Medulla oblongata (tissue), 1 donor: ENCODE data around the gene LRRC75A.
"Not testable (repeated sequence)": the region's sequence is repeated elsewhere in the genome, so short reads cannot be mapped to it uniquely, and the experiment has no call there.

Experiments used
- DNase-seq: peaks from one replicate; pipeline ENCODE4 v3.0.0-alpha.2; 2015; ENCODE audit errors: extremely low spot score

Gene LRRC75A

DNA sequence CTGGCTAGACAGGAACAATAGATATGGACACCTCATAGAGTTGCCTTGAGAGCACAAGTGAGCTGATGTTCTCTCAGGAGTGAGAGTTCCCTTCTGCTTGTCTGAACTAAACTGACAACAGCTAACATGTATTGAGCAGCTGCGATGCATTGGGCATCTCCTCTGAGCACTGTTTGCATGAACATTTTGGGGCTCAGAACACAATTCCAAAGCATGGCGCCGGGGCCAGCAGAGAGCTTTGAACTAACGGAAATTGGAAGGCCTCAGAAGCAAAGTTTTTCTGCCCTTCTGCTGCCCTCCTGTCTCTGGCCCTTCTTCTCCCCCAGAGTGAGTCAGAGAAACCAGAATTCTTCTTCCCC, 38.5 kb downstream of the LRRC75A start:
- DNase-seq: no peak

GRCh38 chr17:16452268-16452667, 39.7 kb downstream of the LRRC75A start:
- DNase-seq: not testable (repeated sequence)

DNA sequence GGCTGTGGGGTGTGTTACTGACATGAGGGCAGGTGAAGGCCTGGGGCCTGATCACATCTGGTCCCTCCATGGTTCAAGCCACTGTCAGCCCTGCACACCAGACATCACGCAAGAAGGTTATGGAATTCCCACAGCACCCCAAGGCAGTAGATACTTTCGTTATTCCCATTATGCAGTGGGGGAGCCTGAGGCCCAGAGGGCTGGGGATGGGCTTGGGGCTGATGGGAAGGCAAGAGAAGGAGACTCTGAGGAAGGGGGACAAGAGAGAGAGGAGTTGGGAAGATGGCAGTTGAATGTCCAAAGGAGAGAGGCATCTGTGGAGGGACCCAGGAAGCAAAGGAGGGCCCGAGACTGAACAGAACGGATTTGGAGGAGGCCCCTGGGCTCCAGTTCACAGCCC, 42.0 kb downstream of the LRRC75A start:
- DNase-seq: no peak

DNA sequence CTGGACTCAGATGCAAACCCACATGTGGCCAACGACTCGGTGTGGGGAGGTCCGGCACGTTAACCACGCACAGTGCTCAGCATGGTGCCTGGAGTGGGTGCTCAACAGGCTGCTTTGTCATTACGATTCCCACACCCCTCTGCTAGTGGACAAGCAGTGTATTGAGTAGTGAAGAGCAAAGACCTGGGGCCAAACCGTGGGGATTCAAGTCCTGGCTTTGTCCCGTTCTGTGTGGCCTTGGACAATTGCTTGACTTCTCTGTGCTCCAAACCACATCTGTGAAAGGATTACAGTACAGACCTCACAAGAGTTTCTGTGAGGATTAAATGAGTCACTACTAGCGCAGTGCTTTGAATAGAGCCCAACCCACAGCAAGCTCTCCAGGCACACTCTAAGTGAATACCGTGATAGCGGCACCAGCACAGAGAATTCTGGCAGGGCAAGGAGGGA, 42.8 kb downstream of the LRRC75A start:
- DNase-seq: no peak

DNA sequence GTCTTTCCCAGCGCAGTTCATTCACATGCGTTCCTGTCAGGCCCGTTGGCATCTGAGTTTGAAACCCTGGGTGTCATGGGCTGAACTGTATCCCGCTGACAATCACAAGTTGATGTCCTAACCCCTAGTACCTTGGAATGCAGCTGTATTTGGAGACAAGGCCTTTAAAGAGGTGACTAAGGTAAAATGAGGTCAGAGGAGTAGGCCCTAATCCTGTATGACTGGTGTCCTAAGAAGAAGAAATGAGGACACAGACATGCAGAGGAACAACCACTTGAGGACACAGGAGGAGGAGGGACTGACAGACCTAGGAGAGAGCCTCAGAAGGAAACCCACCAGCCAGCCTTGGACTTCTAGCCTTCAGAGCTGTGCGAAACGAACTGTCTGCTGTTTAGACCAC, 43.5 kb downstream of the LRRC75A start:
- no peak for DNase-seq

DNA sequence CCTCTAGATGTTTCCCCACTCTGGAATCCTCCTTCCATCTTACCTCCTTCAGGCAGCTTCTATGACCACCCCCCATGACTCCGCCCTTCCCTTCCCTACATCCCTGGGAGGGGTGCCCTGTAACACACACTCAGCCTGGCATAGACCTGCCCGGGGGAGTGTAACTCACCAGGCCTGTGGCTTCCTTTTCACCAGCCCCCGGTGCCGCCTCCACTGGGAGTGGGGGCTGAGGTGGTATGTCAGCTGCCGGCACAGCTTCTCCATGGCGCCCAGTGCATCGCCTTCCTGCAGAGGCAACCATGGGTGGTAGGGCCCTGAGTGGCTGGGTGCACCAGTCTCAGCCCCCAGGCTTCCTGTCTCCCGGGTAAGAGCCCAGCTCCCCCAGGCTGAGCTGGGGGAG, 44.3 kb downstream of the LRRC75A start:
- no peak for DNase-seq

- DNase-seq: no peak
Observed at GRCh38 chr17:16446338-16446983, 45.5 kb downstream of the LRRC75A start.

- no peak for DNase-seq
Observed at GRCh38 chr17:16444258-16444886, 47.6 kb downstream of the LRRC75A start.

DNA sequence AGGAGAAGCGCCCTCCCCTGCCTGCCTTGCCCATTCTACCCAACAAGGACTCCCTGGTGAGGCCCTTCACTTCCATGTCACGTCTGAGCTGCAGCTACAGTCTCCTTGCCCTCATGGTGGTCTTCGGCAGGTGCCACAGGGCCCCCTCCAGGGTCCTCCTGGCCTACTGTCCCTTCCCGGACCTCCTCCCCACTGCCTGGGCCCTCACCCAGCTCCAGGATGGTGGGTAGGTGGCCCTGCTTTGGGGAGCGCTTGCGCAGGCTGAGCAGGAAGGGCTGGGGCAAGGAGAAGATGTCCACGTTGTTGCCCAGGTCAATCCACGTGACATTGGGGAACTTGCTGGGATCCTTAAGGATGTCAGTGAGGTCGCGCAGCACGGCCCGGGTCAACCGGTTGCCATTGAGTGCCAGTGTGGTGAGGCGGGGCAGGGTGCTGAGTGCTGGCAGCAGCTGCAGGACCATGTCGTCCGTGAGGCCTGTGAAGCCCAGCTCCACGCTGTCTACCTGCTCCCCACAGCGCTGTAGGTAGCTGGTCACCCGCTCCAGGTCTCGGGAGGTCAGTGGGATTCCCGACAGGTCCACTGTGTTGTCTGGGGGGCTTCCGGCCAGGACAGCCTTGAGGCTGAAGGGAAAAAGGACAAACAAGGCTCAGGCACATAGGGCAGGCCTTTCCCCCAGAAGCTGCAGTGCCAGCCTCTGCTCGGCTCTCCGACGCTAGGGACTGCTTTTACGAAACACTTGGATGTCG, 48.3 kb downstream of the LRRC75A start:
- DNase-seq: no peak

- DNase-seq: no peak
Observed at GRCh38 chr17:16442594-16443510, 49.1 kb downstream of the LRRC75A start.

- DNase-seq: no peak
Observed at GRCh38 chr17:16442141-16442540, 49.9 kb downstream of the LRRC75A start.

DNA sequence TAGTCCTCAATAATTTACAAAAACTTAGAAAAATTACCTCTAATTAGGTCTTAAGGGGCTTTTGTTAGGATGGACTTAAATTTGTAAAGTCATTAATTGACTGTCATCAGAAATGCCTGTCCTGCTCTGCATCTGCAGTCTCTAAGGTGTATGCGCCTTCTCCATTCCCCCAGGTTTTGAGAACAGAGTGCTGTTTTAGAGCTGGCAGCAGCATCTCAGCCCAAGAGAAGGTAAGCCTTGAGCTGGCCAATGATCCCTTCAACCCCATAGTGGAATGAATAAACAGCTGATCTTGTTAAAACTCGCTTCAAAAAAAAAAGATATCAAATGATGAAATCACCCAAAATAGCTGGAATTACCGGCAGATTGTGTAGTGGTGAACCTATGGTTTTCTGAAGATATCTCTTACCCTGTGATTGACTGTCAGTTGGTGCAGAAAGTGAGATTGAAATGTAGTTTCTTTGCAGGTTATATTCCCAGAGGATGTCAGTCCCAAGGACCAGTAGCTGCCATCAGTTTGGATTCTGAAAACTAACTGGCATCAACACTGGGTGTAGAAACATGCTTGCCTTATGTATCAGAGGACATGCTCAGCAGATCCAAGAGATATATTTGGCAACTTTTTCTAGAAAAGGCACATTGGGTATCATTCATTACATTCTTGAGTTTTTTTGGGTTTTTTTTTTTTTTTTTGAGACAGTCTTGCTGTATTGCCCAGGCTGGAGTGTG, 50.9 kb downstream of the LRRC75A start:
- no peak for DNase-seq

GRCh38 chr17:16440354-16440753, 51.6 kb downstream of the LRRC75A start:
- DNase-seq: not testable (repeated sequence)

DNA sequence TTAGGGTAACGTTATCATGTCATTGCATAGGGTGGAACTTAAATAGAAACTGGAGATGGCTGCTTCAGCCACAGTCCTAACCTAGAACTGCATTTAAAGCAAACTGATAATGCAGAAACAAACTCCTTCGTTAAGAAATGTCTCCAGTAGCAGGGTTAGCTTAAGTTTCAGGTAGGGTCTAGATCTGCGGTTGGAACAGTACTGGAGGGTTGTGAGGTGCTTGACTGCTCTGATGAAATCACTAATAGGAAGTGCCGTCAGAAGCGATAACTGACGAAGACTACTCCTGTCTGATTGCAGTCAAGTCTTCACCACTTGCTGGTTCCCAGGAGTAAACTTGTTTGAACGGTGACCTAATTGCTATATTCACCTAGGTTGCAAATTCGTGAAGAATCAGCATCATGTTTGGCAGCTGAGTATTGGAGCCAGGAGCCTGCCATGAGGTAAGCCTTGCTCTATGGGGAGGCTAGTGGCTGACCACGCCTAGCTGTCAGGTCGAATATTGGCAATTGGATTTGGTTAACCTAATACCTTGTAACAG, 52.1 kb downstream of the LRRC75A start:
- no peak for DNase-seq

DNA sequence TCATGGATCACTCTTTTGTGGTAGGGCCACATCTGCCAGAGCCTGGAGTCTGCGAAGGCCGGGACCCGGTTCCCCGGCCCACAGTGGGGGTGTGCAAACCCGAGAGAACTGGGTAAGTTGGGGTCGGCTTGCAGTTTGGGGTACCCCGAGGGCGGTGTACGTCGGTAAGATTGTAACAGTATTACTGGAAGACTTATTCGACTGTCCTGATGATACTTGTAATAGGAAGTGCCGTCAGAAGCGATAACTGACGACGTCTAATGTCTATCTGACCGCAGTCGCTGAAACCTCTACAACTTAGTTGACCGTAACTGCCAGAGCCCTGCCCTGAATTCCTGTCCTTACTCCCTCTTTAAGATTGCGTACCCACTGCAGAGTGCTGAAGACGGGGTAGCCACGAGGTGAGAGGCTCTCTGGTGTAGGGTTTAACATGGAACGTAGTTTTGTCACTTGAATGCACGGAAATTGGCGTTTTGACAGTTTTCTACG, 52.6 kb downstream of the LRRC75A start:
- DNase-seq: no peak

DNA sequence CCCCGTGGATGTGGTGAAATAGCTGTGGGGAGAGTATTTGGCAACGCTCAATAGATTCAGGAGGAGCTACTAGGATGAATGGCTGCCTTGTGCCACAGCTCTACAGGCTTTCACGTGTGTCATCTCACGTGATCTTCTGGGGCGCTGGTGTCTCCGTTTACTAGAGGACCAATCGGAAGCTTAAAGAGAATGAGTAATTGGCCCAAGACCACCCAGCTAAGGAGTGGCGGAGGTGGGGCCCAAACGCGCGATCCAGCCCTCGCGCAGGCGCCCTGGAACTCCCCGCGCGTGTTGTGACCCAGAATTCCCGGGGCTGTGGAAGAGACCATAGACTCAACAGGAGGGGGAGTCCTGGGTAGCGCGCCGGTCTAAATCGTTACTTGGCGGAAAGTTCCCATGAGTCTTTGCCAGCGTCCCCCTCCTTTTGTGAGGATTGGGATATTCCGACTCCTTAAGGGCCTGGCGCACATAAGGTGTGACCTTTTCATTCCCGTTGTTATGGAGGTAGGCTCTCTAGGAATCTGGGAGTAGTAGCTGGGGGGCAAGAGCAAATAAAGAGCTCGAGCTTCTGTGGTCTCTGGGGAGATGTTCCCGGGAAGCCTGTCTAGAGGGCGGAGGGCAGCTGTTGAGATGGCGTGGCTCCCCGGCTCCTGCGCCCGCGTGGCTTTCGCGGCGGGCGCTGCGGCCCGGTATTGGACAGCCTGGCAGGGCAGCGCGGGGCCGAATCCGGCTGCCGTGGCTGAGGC, 53.3 kb downstream of the LRRC75A start:
- DNase-seq: peak; percentile 100

- no peak for DNase-seq
Observed at GRCh38 chr17:16438173-16438556, 53.8 kb downstream of the LRRC75A start.

DNA sequence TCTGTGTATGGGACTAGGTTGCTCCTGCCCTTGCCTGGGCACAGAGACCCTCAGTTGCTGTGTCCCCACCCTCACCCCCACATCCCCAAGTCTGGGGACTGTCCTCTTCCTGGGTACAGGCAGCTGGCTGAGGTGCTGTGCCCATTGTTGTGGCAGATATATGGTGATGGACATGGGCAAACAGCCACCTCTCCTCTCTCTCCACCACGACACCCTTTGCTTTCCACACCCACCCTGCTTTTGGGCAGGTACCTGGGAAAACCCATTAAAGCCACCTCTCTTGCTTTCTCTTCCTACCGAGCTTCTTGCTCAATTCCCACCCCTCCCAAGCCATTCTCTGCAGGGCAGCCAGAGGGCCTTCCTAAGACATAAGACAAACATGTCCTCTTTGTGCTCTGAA, 54.9 kb downstream of the LRRC75A start:
- no peak for DNase-seq

DNA sequence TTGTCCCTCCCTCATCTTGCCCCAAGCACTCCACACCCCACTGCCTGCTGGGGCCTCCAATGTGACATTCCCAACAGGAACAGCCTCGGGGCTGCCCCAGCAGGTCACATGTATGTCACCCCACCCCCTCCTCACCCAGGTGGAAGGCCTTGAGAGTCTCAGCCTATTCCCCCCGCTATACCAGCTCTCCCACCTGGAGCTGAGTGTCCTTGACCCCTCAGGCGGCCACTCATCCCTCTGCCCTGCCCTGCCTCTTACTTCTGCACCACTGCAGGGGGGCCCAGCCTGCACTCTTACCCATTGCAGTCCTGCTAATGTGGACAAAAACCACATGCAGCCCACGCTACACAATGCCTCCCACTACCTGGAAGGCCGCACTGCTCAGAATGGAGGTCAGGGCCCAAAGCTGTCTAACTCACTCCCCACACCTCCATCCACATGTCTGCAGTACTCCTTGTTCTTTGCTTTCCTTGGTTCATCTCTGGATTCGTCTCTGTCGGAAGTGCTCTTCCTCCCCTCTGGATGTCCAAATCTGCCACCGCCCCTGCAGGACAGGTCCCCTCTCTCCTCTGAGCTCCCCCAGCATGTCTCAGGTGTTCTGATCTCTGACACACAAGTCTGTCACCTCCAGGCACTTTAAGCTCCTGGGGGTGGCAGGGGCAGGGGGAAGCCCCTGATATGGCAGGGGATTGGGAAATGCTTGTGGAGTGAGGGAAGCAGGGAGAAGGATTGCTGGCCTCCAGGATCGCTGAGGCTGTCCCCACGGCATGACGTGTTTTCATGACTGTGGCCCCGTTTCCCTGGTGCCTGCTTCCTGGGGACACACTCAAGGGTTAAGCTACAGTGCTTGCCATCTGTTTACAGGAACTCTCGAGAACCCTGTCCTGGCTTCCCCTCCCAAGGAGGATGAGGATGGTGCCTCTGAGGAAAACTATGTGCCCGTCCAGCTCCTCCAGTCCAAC, 55.8 kb downstream of the LRRC75A start:
- DNase-seq: no peak
